IPS-20b (cell line): ENCODE results near the gene ACSF2.

Experiments
- H3K27ac ChIP-seq: one replicate; pipeline ENCODE4 v1.5.1; 2013; ENCODE audit warnings: low read length
- H3K27me3 ChIP-seq: 2 replicates; pipeline ENCODE4 v1.6.1; 2013; ENCODE audit warnings: mild to moderate bottlenecking, low read length, inconsistent platforms; ENCODE audit not compliant: insufficient read depth
- H3K36me3 ChIP-seq: 2 replicates; pipeline ENCODE4 v1.6.1; 2013; ENCODE audit warnings: low read depth, mild to moderate bottlenecking, inconsistent platforms, low read length, moderate library complexity; ENCODE audit not compliant: insufficient read depth
- H3K4me1 ChIP-seq: 2 replicates; pipeline ENCODE4 v1.6.1; 2013; ENCODE audit warnings: mild to moderate bottlenecking, control low read depth, inconsistent platforms, low read length, moderate library complexity; ENCODE audit not compliant: insufficient read depth
- H3K4me3 ChIP-seq: 2 replicates; pipeline ENCODE4 v1.5.1; 2013; ENCODE audit warnings: mild to moderate bottlenecking, low read length, inconsistent platforms
- H3K9ac ChIP-seq: 2 replicates; pipeline ENCODE4 v1.6.1; 2013; ENCODE audit warnings: low read depth, mild to moderate bottlenecking, inconsistent platforms, low read length, moderate library complexity
- H3K9me3 ChIP-seq: 2 replicates; pipeline ENCODE4 v1.6.1; 2013; ENCODE audit warnings: mild to moderate bottlenecking, low read depth, low read length, inconsistent platforms; ENCODE audit not compliant: insufficient read depth

Gene ACSF2

DNA sequence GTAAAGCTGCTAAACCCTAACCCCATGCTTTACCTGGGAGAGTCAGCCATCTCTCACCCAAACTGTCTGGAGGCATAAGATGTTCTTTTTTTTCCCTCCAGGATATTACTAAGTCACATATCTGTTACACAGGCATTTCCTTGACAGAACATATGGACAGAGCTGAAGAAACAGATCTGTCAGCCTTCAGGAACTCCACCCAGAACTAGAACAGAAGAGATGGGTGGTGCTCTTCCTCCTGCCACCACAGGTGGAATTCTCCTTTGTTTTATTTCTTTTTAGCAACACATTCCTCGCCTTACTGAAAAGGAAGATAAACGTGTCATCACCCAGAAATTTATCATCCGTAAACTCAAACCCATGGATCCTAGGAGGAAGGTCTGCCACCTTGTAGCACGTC, 91.0 kb downstream of the ACSF2 start:
- H3K36me3 ChIP-seq = no peaks in the 10 kb centered on the region
- H3K9ac ChIP-seq = no peak overlapping the region
- H3K9me3 ChIP-seq = no peaks in the 10 kb centered on the region
- no peak overlapping the region for H3K27ac ChIP-seq
- no peaks in the 10 kb centered on the region for H3K27me3 ChIP-seq
- no peak overlapping the region for H3K4me3 ChIP-seq
- 0 out of 2 replicates have a peak, but pooled peaks cover 3% of the 10 kb centered on the region for H3K4me1 ChIP-seq

DNA sequence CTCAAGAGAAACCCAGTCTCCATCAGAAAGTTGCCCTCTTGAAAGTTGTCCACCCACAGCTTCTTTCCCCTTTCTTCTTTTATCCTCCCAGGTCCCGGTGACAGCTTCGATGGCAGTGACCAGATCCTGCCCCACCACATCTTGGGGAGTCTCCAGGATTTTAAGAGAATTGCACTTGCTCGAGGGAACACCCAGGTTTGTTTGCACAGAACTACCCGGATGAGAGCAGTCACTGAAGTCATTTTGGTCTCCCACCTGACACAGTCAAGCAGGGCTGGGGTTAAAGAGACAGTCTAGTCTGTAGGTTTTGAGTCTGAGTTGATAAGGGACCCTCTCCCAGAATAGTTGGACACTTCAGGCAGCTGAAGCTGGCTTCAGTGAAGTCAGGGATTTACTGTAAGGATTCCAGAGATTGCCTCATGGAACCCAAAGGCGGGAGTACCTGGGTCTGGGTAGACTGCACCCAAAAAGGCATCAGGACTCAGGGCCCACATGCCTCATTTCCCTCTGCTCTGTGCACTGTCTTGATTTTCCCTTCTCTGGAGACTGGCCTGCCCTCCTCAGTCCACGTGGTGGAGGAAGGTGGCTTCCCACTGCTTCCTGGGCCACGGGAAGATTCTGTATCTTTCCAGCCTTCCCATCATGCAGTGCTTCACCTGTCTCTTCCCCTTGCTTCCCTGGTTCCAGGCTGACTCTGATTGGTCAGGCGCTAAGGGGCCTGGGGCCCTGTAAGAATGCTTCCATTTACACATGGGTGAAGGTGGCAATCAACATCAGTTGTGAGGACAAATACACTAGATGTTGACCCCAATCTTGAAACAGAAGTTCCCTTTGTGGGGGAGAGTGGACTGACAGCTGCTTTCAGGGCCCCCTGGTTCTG, 91.7 kb downstream of the ACSF2 start:
- Histone ChIP-seq H3K36me3 (no peaks in the 10 kb centered on the region), H3K27me3 (no peaks in the 10 kb centered on the region), H3K27ac (no peak overlapping the region), H3K4me3 (no peak overlapping the region), H3K9me3 (no peaks in the 10 kb centered on the region), H3K4me1 (0 out of 2 replicates have a peak, but pooled peaks cover 3% of the 10 kb centered on the region), H3K9ac (no peak overlapping the region)

DNA sequence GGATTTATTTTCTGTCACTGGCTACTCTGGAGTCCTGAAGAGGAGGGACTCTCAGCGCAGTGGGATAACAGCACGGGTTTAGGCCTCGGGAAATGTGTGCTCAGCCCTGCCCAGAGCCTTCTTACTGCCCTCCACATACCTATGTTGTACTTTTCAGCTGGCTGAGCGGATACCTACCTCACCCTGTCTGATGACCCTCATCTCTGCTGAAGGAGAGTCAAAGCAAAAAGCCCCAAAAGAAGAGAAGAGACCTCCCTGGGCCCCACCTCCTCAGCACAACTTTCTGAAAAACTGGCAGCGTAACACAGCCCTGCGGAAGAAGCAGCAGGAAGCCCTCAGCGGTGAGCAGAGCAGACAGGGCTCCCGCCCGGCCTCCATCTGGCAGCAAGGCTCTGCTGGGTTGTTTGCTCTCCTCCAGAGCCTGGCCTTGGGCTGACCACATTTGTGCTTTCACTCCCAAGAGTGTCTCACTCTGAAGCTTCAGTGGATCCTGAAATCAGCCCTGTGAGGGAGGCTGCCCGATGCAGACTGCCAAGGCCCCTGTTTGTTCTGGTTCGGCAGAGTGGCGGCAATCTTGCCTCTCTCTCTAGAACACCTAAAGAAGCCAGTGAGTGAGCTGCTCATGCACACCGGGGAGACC, 92.5 kb downstream of the ACSF2 start:
- H3K27ac ChIP-seq = no peak overlapping the region

DNA sequence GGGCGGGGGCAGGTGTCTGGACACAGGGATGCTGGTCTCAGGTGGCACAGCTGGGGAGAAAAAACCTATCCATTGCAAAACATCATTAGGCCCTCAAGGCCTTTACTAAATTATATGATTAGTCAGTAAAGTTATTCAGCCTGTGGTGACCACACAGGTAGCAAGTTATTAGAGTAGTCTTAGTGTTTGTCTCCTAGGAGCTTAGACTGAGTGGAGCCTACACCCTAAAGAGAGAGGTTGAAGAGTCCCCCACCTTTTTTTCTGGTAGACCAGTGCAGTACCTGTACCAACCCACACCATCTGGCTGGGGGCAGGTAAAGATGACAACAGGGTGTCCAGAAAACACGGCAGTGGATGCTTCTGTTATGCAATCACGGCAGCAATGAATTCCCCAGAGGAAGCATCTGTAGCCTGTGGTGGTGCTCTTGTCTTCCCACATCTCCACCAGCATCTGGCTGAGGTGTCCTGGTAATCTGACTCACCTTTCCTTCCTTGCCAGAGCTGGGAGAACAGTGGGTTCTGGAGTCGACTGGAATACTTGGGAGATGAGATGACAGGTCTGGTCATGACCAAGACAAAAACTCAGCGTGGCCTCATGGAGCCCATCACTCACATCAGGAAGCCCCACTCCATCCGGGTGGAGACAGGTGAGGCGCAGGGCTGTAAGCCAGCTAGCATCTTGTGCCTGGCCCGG, 93.3 kb downstream of the ACSF2 start:
- Histone ChIP-seq H3K9me3 (no peaks in the 10 kb centered on the region), H3K4me3 (no peak overlapping the region), H3K36me3 (no peaks in the 10 kb centered on the region), H3K27me3 (no peaks in the 10 kb centered on the region), H3K27ac (no peak overlapping the region), H3K9ac (no peak overlapping the region), H3K4me1 (0 out of 2 replicates have a peak, but pooled peaks cover 3% of the 10 kb centered on the region)

More for the DNA sequence above, 92.5 kb downstream of the ACSF2 start:
- H3K4me3 ChIP-seq = no peak overlapping the region
- H3K9me3 ChIP-seq = no peaks in the 10 kb centered on the region
- no peaks in the 10 kb centered on the region for H3K27me3 ChIP-seq
- H3K4me1 ChIP-seq = 0 out of 2 replicates have a peak, but pooled peaks cover 3% of the 10 kb centered on the region
- H3K9ac ChIP-seq = no peak overlapping the region
- no peaks in the 10 kb centered on the region for H3K36me3 ChIP-seq

DNA sequence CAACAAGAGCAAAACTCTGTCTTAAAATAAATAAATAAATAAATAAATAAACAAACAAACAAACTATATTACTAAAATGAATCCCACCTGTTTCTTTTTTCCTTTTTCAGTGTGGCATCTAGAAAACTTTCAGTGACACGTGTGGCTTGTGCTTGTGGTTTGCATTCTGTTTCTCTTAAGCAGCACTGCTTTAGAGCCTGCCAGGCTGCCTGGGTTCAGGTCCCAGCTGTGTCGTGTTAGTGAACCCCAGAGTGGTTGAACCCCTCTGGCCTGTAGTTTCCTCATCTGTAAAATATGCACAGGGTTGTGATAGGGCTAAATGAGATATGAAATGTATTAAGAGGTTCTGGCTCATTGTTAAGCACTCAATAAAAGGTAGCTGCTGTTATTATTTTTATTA, 94.5 kb downstream of the ACSF2 start:
- Histone ChIP-seq H3K27ac (no peak overlapping the region), H3K4me3 (no peak overlapping the region), H3K36me3 (no peaks in the 10 kb centered on the region), H3K9me3 (no peaks in the 10 kb centered on the region), H3K4me1 (no peaks in the 10 kb centered on the region), H3K9ac (no peak overlapping the region), H3K27me3 (no peaks in the 10 kb centered on the region)

DNA sequence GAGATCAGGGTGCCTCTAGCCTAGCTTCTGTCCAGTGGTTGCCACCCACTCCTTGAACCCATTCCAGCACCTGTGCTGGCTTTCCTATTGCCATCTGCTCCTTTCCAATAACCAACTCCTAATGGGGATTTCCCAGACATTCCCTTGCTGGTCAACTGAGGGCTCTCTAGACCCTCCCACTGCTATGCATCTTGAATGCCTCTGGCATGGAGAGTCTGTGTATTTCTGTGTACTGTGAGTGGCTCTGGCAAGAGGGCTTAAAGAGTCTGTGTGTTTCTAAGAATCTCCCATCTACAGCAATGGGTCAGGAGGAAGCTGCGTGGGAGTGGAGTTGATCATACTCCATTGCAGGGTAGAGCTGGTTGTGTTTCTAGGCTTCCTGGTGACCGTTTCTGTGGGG, 95.5 kb downstream of the ACSF2 start:
- H3K36me3 ChIP-seq = no peaks in the 10 kb centered on the region
- no peaks in the 10 kb centered on the region for H3K4me1 ChIP-seq
- no peaks in the 10 kb centered on the region for H3K27me3 ChIP-seq
- H3K4me3 ChIP-seq = no peak overlapping the region
- no peak overlapping the region for H3K9ac ChIP-seq
- no peaks in the 10 kb centered on the region for H3K9me3 ChIP-seq
- no peak overlapping the region for H3K27ac ChIP-seq

DNA sequence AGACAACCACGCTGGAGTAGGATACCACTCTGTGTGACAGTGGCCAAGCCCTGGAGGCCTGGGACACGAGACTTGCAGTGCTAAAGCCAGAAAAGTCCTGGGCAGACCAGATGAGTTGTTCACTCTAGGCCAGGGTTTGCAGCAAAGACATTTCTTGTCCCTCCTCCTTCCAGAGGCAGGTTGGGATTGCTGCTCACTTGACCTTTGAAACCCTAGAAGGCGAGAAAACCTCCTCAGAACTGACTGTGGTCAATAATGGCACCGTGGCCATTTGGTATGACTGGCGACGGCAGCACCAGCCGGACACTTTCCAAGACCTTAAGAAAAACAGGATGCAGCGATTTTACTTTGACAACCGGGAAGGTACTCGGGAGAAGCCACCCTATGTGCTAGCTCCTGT, 96.7 kb downstream of the ACSF2 start:
- no peaks in the 10 kb centered on the region for H3K27me3 ChIP-seq
- H3K4me1 ChIP-seq = no peaks in the 10 kb centered on the region; the same call in 1 of the 2 replicates
- H3K36me3 ChIP-seq = no peaks in the 10 kb centered on the region
- no peak overlapping the region for H3K4me3 ChIP-seq
- no peaks in the 10 kb centered on the region for H3K9me3 ChIP-seq
- H3K9ac ChIP-seq = no peak overlapping the region
- H3K27ac ChIP-seq = no peak overlapping the region

DNA sequence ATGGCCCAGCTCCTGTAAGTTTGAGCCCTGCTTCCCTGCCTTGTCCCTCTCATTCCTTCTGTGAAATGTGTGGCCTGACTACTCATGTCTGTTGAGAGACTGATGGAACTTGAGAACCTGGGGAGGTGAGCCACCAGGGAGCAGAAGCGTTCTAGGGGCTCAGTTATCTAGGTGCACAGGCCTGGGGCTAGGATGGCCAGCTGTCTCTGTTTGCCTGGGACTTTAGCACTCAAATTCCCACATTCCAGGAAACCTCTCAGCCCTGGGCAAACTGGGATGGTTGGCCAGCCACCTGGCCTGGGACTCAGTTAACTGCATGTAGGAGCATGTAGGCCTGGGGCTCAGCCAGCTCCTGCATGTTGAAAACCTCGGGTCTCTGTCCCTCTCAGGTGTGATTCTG, 97.2 kb downstream of the ACSF2 start:
- H3K27ac ChIP-seq = no peak overlapping the region
- no peak overlapping the region for H3K9ac ChIP-seq
- H3K27me3 ChIP-seq = no peaks in the 10 kb centered on the region
- no peaks in the 10 kb centered on the region for H3K36me3 ChIP-seq
- no peaks in the 10 kb centered on the region; the same call in 1 of the 2 replicates for H3K4me1 ChIP-seq
- no peak overlapping the region for H3K4me3 ChIP-seq
- H3K9me3 ChIP-seq = no peaks in the 10 kb centered on the region
